Upper lobe of left lung (tissue), 6 donors: Measurements from ENCODE around the gene SLC6A20. TPM values are rescaled to one million over a fixed set of nuclear protein-coding genes. Genes with fewer than 3 reads are reported as not detected.

Experiments used
- ATAC-seq, 2 donors: fragments of 200-7000 bp; cut with Tn5 transposase; one replicate each; pipeline ENCODE4 v1.9.1; 2022; ENCODE audit warnings: mild to moderate bottlenecking in 2 of 2, moderate library complexity in 2 of 2; ENCODE audit not compliant: low FRiP score in 2 of 2
- DNase-seq, 2 donors: peaks; one replicate each; pipeline ENCODE4 v3.0.0-alpha.2; 2019 to 2020
- H3K27ac ChIP-seq, 4 donors: fragments of 200-600 bp; sonication (generic); one replicate each; pipeline ENCODE4 v1.5.1; 2016 to 2019
- H3K27me3 ChIP-seq, 4 donors: fragments of 200-600 bp; sonication (generic); one replicate each; pipeline ENCODE4 v1.5.1; 2017 to 2019
- H3K36me3 ChIP-seq, 4 donors: fragments of 200-600 bp; sonication (generic); one replicate each; pipeline ENCODE4 v1.5.1; 2016 to 2019
- H3K4me1 ChIP-seq, 4 donors: fragments of 200-600 bp; sonication (generic); one replicate each; pipeline ENCODE4 v1.5.1; 2018 to 2019
- H3K4me3 ChIP-seq, 4 donors: fragments of 200-600 bp; sonication (generic); one replicate each; pipeline ENCODE4 v1.5.1; 2017 to 2019; ENCODE audit warnings: mild to moderate bottlenecking in 2 of 4, moderate library complexity in 1 of 4
- H3K9me3 ChIP-seq, 4 donors: fragments of 200-600 bp; sonication (generic); one replicate each; pipeline ENCODE4 v1.5.1; 2018 to 2019
- CTCF ChIP-seq, 6 experiments: fragments of 450-650 bp in 4 of 6; fragments of 200-600 bp in 2 of 6; sonication (generic) in 2 of 6; IDR thresholded peaks; one replicate each; pipeline ENCODE4 v1.5.1; 2016 to 2019; ENCODE audit warnings: antibody characterized with exemption in 6 of 6
- EP300 ChIP-seq, 4 donors: sonication (generic); formaldehyde crosslinking; IDR thresholded peaks; one replicate each; pipeline ENCODE4 v1.5.1; 2017; ENCODE audit warnings: antibody characterized with exemption in 4 of 4, control low read depth in 2 of 4
- POLR2A ChIP-seq, 4 donors: fragments of 450-650 bp; IDR thresholded peaks; one replicate each; pipeline ENCODE4 v1.5.1; 2016 to 2017; ENCODE audit warnings: antibody characterized with exemption in 4 of 4, mild to moderate bottlenecking in 2 of 4
- POLR2AphosphoS5 ChIP-seq, 2 donors: sonication (generic); formaldehyde crosslinking; IDR thresholded peaks; one replicate each; pipeline ENCODE4 v1.5.1; 2017; ENCODE audit warnings: antibody characterized with exemption in 2 of 2
- WGBS, 2 donors: methylation state at CpG; one replicate each; pipeline ENCODE4 v1.1.5; 2017 to 2018; 5-methylcytosine and 5-hydroxymethylcytosine counted together
- total RNA-seq, 6 donors: library from RNA; depleted of rRNA in 4 of 6; stranded (reverse); fragments of >200 nt in 4 of 6; gene quantifications; one replicate each; pipeline versions ENCODE4 v1.1.0 to v1.2.1, GENCODE V29; 2016 to 2021
- donor health status: DM: no; HTN: no; CAD: no; lungs with moderate emphysema.
- donor health status: DM: no; HTN: yes; CAD: no; lungs with severe emphysema.

Gene SLC6A20
- total RNA-seq, 6 donors from 2014 or later = 0.11 to 20.1 (median 7.2) TPM

- WGBS, 2 donors = 86 to 89% methylated on average over 8 of the region's 8 CpGs
- Histone ChIP-seq H3K27me3 (no peaks in the 10 kb centered on the region), H3K4me1 (peaks cover 0 to 7% (median 0%) of the 10 kb centered on the region in 4 donors), H3K4me3 (no peak overlapping the region), H3K27ac (no peak overlapping the region), H3K9me3 (no peaks in the 10 kb centered on the region), H3K36me3 (no peaks in the 10 kb centered on the region)
- TF ChIP-seq POLR2AphosphoS5 (IDR thresholded peaks at IDR 0.05) (no peak), POLR2A (IDR thresholded peaks at IDR 0.05) (no peak), CTCF (IDR thresholded peaks at IDR 0.05) (no peak), EP300 (IDR thresholded peaks at IDR 0.05) (no peak)
- ATAC-seq (no peak), DNase-seq (no peak)
These were observed 30.4 kb downstream of the SLC6A20 start for GRCh38 chr3:45765958-45766357.

GRCh38 chr3:45765266-45765851, 31.0 kb downstream of the SLC6A20 start:
- Histone ChIP-seq H3K27me3 (no peaks in the 10 kb centered on the region), H3K9me3 (no peaks in the 10 kb centered on the region), H3K4me1 (peaks cover 0 to 7% (median 0%) of the 10 kb centered on the region in 4 donors), H3K27ac (no peak overlapping the region), H3K36me3 (no peaks in the 10 kb centered on the region), H3K4me3 (no peak overlapping the region)
- TF ChIP-seq EP300 (IDR thresholded peaks at IDR 0.05) (no peak), CTCF (IDR thresholded peaks at IDR 0.05) (no peak), POLR2A (IDR thresholded peaks at IDR 0.05) (no peak), POLR2AphosphoS5 (IDR thresholded peaks at IDR 0.05) (no peak)
- ATAC-seq (no peak), DNase-seq (no peak)
- WGBS, 2 donors = 91 to 92% methylated on average over 2 to 8 of the region's 9 CpGs

GRCh38 chr3:45763303-45763675, 33.0 kb downstream of the SLC6A20 start:
- no peak for TF ChIP-seq POLR2AphosphoS5 (IDR thresholded peaks at IDR 0.05)
- TF ChIP-seq POLR2A (IDR thresholded peaks at IDR 0.05) = no peak
- TF ChIP-seq EP300 (IDR thresholded peaks at IDR 0.05) = no peak
- no peak for TF ChIP-seq CTCF (IDR thresholded peaks at IDR 0.05)
- Histone ChIP-seq H3K4me1 (peaks cover 0 to 7% (median 0%) of the 10 kb centered on the region in 4 donors), H3K27ac (no peak overlapping the region), H3K36me3 (no peaks in the 10 kb centered on the region), H3K9me3 (no peaks in the 10 kb centered on the region), H3K27me3 (no peaks in the 10 kb centered on the region), H3K4me3 (no peak overlapping the region)
- DNase-seq = no peak
- ATAC-seq = no peak
- WGBS, 2 donors = 93 to 100% methylated on average over 2 to 5 of the region's 5 CpGs

DNA sequence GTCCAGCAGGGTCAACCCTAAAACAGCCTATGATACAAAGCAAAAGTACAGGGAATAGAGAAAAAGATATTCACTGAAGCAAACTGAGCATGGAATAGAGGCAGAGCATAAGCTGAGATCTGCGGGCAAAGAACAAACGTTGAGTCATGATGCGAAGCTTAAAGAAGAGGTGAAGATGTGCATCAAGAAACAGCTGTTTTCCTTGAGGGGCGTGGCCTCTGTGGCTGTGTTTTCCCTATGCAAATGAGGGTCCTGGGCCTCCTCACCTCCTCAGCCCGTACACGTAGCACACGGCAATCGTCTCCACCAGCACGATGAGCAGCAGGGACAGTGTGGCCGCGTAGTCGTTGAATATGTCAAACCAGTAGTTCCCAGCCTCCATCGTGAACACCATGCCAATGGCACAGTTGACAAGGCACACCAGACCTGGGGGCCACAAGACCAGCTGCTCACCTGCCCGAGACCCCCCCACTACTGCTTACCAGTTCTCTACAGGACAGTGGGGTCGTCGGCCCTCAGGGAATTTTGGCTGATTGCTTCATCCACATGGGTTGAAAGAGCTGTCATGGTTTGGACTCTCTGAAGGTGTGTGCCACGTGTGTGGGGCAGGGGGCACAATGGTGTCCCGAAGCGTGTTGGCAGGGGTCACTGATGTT, 33.6 kb downstream of the SLC6A20 start:
- no peak for TF ChIP-seq EP300 (IDR thresholded peaks at IDR 0.05)
- no peak for TF ChIP-seq POLR2A (IDR thresholded peaks at IDR 0.05)
- TF ChIP-seq POLR2AphosphoS5 (IDR thresholded peaks at IDR 0.05) = no peak
- no peak for TF ChIP-seq CTCF (IDR thresholded peaks at IDR 0.05)
- 86 to 92% methylated on average over 19 of the region's 19 CpGs for WGBS, 2 donors
- ATAC-seq (no peak), DNase-seq (peak in 1 of 2 donors; percentile 18)
- Histone ChIP-seq H3K4me3 (no peak overlapping the region), H3K9me3 (no peaks in the 10 kb centered on the region), H3K4me1 (peaks cover 0 to 7% (median 0%) of the 10 kb centered on the region in 4 donors), H3K36me3 (no peaks in the 10 kb centered on the region), H3K27ac (no peak overlapping the region), H3K27me3 (no peaks in the 10 kb centered on the region)

DNA sequence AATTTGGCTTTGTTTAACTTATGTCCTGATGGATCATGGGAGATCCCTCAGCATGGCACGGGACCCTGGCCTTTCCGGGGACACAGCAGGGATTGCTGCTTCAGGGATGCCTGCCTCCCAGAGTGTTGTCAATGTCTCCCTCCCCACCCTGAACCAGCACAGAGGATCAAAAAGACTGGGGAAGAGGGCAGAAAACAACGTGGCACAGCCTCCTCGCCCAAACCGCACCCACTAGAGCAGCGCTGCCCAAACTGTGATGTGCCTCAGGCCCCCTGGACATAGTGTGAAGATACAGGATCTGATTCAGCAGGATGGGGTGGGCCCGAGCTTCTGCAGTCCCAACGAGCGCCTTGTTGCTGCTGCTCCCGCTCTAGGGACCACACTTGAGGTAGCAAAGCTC, 34.5 kb downstream of the SLC6A20 start:
- ATAC-seq = no peak
- H3K4me1 ChIP-seq = peaks cover 0 to 7% (median 0%) of the 10 kb centered on the region in 4 donors
- no peak overlapping the region for H3K27ac ChIP-seq
- 90 to 91% methylated on average over 3 to 10 of the region's 10 CpGs for WGBS, 2 donors
- H3K9me3 ChIP-seq = no peaks in the 10 kb centered on the region
- no peak overlapping the region for H3K4me3 ChIP-seq
- DNase-seq = no peak
- no peaks in the 10 kb centered on the region for H3K27me3 ChIP-seq
- TF ChIP-seq POLR2AphosphoS5 (IDR thresholded peaks at IDR 0.05) (no peak), POLR2A (IDR thresholded peaks at IDR 0.05) (no peak), EP300 (IDR thresholded peaks at IDR 0.05) (no peak), CTCF (IDR thresholded peaks at IDR 0.05) (no peak)
- no peaks in the 10 kb centered on the region for H3K36me3 ChIP-seq
